GM12878 (cell line): ENCODE data around the gene ADAMTS17. TPM values are rescaled to one million over a fixed set of nuclear protein-coding genes. Genes with fewer than 3 reads are reported as not detected.

Experiments
- ATAC-seq: fragments of 200-7000 bp; cut with Tn5 transposase; 3 replicates; pipeline ENCODE4 v1.9.1; 2020; ENCODE audit warnings: mild to moderate bottlenecking, moderate library complexity
- BruUV-seq: library from RNA; stranded (reverse); fragments of 400-500 nt; replicated peaks from 2 replicates; lab custom pipeline; 2021; lab: Mats Ljungman, UMichigan
- CTCF ChIA-PET: fragments of 300-600 bp; sonication (Branson Sonifier 250); formaldehyde crosslinking; extraction: SDS; loops from one replicate; lab custom pipeline; 2021; ENCODE audit warnings: inconsistent platforms; lab: Yijun Ruan, JAX
- POLR2A ChIA-PET: fragments of 350-600 bp; formaldehyde crosslinking; extraction: SDS; loops from one replicate; lab custom pipeline; 2021; ENCODE audit warnings: inconsistent platforms; lab: Charles Lee
- RAD21 ChIA-PET: fragments of 300-600 bp; sonication (Branson Sonifier 250); formaldehyde crosslinking; loops from one replicate; lab custom pipeline; 2023; ENCODE audit warnings: antibody characterized with exemption; ENCODE audit not compliant: unreplicated experiment; lab: Charles Lee
- SMC1A ChIA-PET: fragments of 300-600 bp; sonication (Branson Sonifier 250); formaldehyde crosslinking; loops from one replicate; lab custom pipeline; 2023; ENCODE audit not compliant: unreplicated experiment, uncharacterized antibody; lab: Charles Lee
- DNase-seq: peaks from one replicate; pipeline ENCODE4 v3.0.0-alpha.2; 2011; ENCODE audit warnings: low read depth, low spot score
- FAIRE-seq: peaks from 3 replicates; lab custom pipeline; 2011; peaks lifted over from hg19 to GRCh38; lab: Jason Lieb, UNC
- H2AFZ ChIP-seq: 2 replicates; pipeline ENCODE4 v1.6.0; 2011; ENCODE audit warnings: low read depth, low read length, control low read depth; ENCODE audit not compliant: control insufficient read depth
- H3K27ac ChIP-seq: 2 replicates; pipeline ENCODE4 v1.5.1; 2011; ENCODE audit warnings: control low read depth; ENCODE audit not compliant: control insufficient read depth, insufficient read depth
- H3K27me3 ChIP-seq, 2 experiments: replicated peaks in 1 of 2; 2 replicates each; pipeline versions ENCODE4 v1.6.0 to v1.6.1; 2011; ENCODE audit warnings: low read length in 1 of 2; ENCODE audit not compliant: control insufficient read depth in 2 of 2, insufficient read depth in 2 of 2
- H3K36me3 ChIP-seq, 2 experiments: 2 replicates each; pipeline ENCODE4 v1.5.1; 2011; ENCODE audit warnings: low read length in 1 of 2; ENCODE audit not compliant: control insufficient read depth in 2 of 2, insufficient read depth in 2 of 2
- H3K4me1 ChIP-seq: 2 replicates; pipeline ENCODE4 v1.6.1; 2011; ENCODE audit warnings: mild to moderate bottlenecking, low read length, moderate library complexity, mixed read lengths; ENCODE audit not compliant: control insufficient read depth, insufficient read depth
- H3K4me2 ChIP-seq: 2 replicates; pipeline ENCODE4 v1.6.0; 2011; ENCODE audit warnings: control low read depth; ENCODE audit not compliant: control insufficient read depth, insufficient read depth
- H3K4me3 ChIP-seq: fragments of 200-600 bp; sonication (generic); 2 replicates; pipeline ENCODE4 v1.5.1; 2016
- H3K79me2 ChIP-seq: 2 replicates; pipeline ENCODE4 v1.6.0; 2011; ENCODE audit warnings: low read length; ENCODE audit not compliant: control insufficient read depth, insufficient read depth
- H3K9ac ChIP-seq: 2 replicates; pipeline ENCODE4 v1.8.0; 2011; ENCODE audit warnings: low read length, control low read depth, mixed read lengths; ENCODE audit not compliant: control insufficient read depth, insufficient read depth
- H3K9me3 ChIP-seq: replicated peaks from 3 replicates; pipeline ENCODE4 v1.5.1; 2011; ENCODE audit warnings: mild to moderate bottlenecking, low read length; ENCODE audit not compliant: control insufficient read depth, insufficient read depth
- H4K20me1 ChIP-seq: 2 replicates; pipeline ENCODE4 v1.6.0; 2011; ENCODE audit not compliant: control insufficient read depth, insufficient read depth
- BRCA1 ChIP-seq: IDR thresholded peaks from 2 replicates; pipeline ENCODE4 v1.6.1; 2011; ENCODE audit warnings: low read depth, low read length, improper control_type of control experiment
- CHD2 ChIP-seq: IDR thresholded peaks from 2 replicates; pipeline ENCODE4 v1.6.1; 2011; ENCODE audit warnings: low read depth, low read length, improper control_type of control experiment, borderline replicate concordance
- EP300 ChIP-seq, 2 experiments: fragments of 150-350 bp in 1 of 2; IDR thresholded peaks; 2 replicates each; pipeline ENCODE4 v1.6.1; 2011 to 2012; ENCODE audit warnings: low read depth in 2 of 2, low read length in 2 of 2, borderline replicate concordance in 1 of 2, improper control_type of control experiment in 1 of 2, inconsistent platforms in 1 of 2; ENCODE audit not compliant: control insufficient read depth in 1 of 2
- FOXK2 ChIP-seq: fragments of 450-650 bp; IDR thresholded peaks from 2 replicates; pipeline ENCODE4 v1.6.1; 2017; ENCODE audit warnings: mild to moderate bottlenecking, moderate library complexity
- IRF5 ChIP-seq: fragments of 450-650 bp; IDR thresholded peaks from 2 replicates; pipeline ENCODE4 v1.6.1; 2017; ENCODE audit warnings: borderline replicate concordance
- MYB ChIP-seq: fragments of 150-350 bp; IDR thresholded peaks from 2 replicates; pipeline ENCODE4 v1.6.1; 2014; ENCODE audit warnings: mild to moderate bottlenecking, low read depth, low read length, borderline replicate concordance
- NFYA ChIP-seq: IDR thresholded peaks from 2 replicates; pipeline ENCODE4 v1.6.1; 2011; ENCODE audit warnings: low read depth, mild to moderate bottlenecking, low read length, improper control_type of control experiment, borderline replicate concordance
- NR2C1 ChIP-seq: fragments of 450-650 bp; IDR thresholded peaks from 2 replicates; pipeline ENCODE4 v1.6.1; 2017; ENCODE audit warnings: antibody characterized with exemption, mild to moderate bottlenecking, moderate library complexity
- ZBTB4 ChIP-seq: fragments of 450-650 bp; formaldehyde crosslinking; IDR thresholded peaks from 2 replicates; pipeline ENCODE4 v1.4.0; 2022; ENCODE audit warnings: mild to moderate bottlenecking, moderate library complexity
- ZNF687 ChIP-seq: fragments of 450-650 bp; IDR thresholded peaks from 2 replicates; pipeline ENCODE4 v1.6.1; 2017; ENCODE audit warnings: mild to moderate bottlenecking, moderate library complexity
- ZZZ3 ChIP-seq: IDR thresholded peaks from 2 replicates; pipeline ENCODE4 v1.6.1; 2011; ENCODE audit warnings: low read depth; ENCODE audit not compliant: control insufficient read depth, insufficient read length
- WGBS: methylation state at CpG from one replicate; pipeline ENCODE4 v1.1.6; 2016; ENCODE audit warnings: low lambda C conversion rate; ENCODE audit not compliant: insufficient replicate concordance, insufficient coverage; ENCODE audit errors: missing lambda C conversion rate; 5-methylcytosine and 5-hydroxymethylcytosine counted together
- in situ Hi-C: fragments of 300-500 bp; cut with MboI; formaldehyde crosslinking; loops from 9 replicates; pipeline ENCODE4 v1.14.3; 2018; ENCODE audit warnings: mixed read lengths
- intact Hi-C: fragments of 100-400 bp; cut with micrococcal nuclease; formaldehyde crosslinking; loops from one replicate; pipeline ENCODE4 v1.14.2; 2022; ENCODE audit not compliant: unreplicated experiment
- polyA plus RNA-seq, 11 experiments: library from polyadenylated mRNA; depleted of rRNA in 4 of 11; unstranded in 6 of 11; stranded (reverse) in 5 of 11; fragments of >200 nt; fragmentation: Nextera tagmentation in 4 of 11; fragmentation: Illumina TruSeq in 1 of 11; extraction: Ambion mirVana in 4 of 11; extraction: Trizol in 1 of 11; gene quantifications; 1 replicate in 1 of 11; 2 replicates in 10 of 11; pipeline versions ENCODE4 v1.2.1 to v1.2.3, GENCODE V29; 2011 to 2016; ENCODE audit warnings: inconsistent platforms in 2 of 11, missing spikeins in 2 of 11, low read depth in 1 of 11
- total RNA-seq, 4 experiments: library from RNA; depleted of rRNA in 3 of 4; stranded (reverse); fragments of >200 nt in 3 of 4; fragmentation: Illumina TruSeq in 1 of 4; extraction: Trizol in 1 of 4; gene quantifications; 2 replicates each; pipeline versions ENCODE4 v1.2.1 to v1.2.3, GENCODE V29; 2013 to 2021

ADAMTS17 gene
- total and polyA plus RNA-seq, 10 of the 15 experiments (the other 5 are each of a cell fraction or from before 2014, with no cell fraction given) = 0.04 to 0.50 (median 0.10) TPM; not detected in 4

- ATAC-seq (no peak), FAIRE-seq (no peak), DNase-seq (no peak)
- intact Hi-C loops (no loop called here), in situ Hi-C loops (no loop called here)
- CTCF ChIA-PET = no interaction called here
- Histone ChIP-seq H3K4me1 (no peaks in the 10 kb centered on the region), H4K20me1 (no peaks in the 10 kb centered on the region), H3K36me3 (no peaks in the 10 kb centered on the region), H3K4me3 (no peak overlapping the region), H3K79me2 (no peaks in the 10 kb centered on the region), H2AFZ (no peak overlapping the region), H3K27ac (no peak overlapping the region), H3K9me3 (no peaks in the 10 kb centered on the region; the same call in 2 of the 3 replicates), H3K4me2 (no peak overlapping the region), H3K27me3 (no peaks in the 10 kb centered on the region), H3K9ac (no peak overlapping the region)
- BruUV-seq = no TSS peak
- POLR2A ChIA-PET = no interaction called here
- TF ChIP-seq ZZZ3 = no peak
- no peak for TF ChIP-seq NR2C1
- no peak for TF ChIP-seq BRCA1
- no peak for TF ChIP-seq MYB
- no peak for TF ChIP-seq FOXK2
- no peak for TF ChIP-seq EP300 (IDR thresholded peaks at IDR 0.05; ENCODE audit: borderline replicate concordance in 1 of 2, control insufficient read depth in 1 of 2, low read depth in 2 of 2, low read length in 2 of 2)
- no peak for TF ChIP-seq IRF5
- TF ChIP-seq ZNF687 = no peak
- TF ChIP-seq CHD2 = no peak
- no peak for TF ChIP-seq NFYA
- TF ChIP-seq ZBTB4 (CRISPR knock-in tag) = no peak
- RAD21 ChIA-PET = no interaction called here
- WGBS = 30% methylated on average over 11 of the region's 11 CpGs
- SMC1A ChIA-PET = no interaction called here
Observed at GRCh38 chr15:100211855-100212850, 129.6 kb downstream of the ADAMTS17 start.
